ENCODE results near the gene PIEZO1.

The PIEZO1 gene

DNA sequence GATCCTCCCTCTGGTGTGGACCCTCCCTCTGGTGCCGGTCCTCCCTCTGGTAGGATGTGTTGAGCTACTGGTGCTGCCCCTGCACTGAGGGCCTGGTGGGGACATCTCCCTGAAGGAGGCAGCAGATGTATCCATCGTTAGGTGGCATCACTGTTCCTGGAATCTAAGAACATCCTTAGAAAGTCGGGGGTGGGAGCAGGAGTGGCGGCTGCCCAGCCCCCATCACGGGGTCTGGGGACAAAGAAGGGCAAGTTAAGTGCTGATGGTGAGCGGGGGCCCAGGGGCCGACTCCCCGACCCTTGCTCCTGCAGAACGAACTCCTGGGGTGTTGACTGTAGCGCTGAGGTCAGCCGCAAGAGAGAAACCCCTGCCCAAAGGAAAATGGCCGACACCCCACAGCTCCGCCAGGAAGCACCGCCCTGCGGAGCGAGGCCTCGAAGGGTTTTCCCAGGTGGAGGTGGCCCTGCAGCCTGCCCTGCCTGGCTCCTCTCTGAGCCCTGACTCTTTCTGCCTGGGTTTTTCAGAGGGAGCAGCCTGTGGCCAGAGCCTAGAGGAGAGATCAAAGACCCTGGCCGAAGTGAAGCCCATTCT is 73.2 kb downstream of the PIEZO1 start:
- H3K36me3 ChIP-seq (ENCODE audit: insufficient read depth, low read length) = peaks cover 25% of the 10 kb centered on the region
- no peak overlapping the region for H3K9ac ChIP-seq (ENCODE audit: low read depth, low read length)
- H3K4me1 ChIP-seq (ENCODE audit: insufficient read depth, low read length) = no peaks in the 10 kb centered on the region; the same call in 1 of the 2 replicates
- H3K27ac ChIP-seq (ENCODE audit: low read depth, low read length) = no peak overlapping the region
- H3K9me3 ChIP-seq (ENCODE audit: insufficient read depth, low read depth, low read length) = no peaks in the 10 kb centered on the region
- no peaks in the 10 kb centered on the region for H3K27me3 ChIP-seq (ENCODE audit: insufficient read depth, low read length)
- no peak overlapping the region for H3K4me3 ChIP-seq (ENCODE audit: low read length)
- 87% methylated on average over 17 of the region's 18 CpGs for WGBS

DNA sequence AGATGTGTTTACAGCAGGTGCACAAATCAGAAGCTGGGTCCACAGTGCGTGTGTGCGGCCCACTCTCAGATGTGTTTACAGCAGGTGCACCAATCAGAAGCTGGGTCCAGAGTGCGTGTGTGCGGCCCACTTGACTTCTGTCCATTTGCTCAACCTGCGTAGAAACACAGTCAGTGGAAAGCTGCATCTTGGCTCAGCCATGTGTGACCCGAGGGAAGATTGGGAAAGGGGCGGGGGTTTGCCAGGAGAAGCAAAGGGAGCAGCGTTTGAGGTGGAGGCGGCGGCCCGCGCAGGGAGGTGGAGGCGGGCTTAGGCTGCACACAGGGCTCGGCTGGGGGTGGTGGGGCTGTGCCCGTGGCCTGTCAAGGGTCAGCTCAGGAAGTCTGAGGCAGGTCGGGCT is 74.5 kb downstream of the PIEZO1 start:
- peaks cover under 1% of the 10 kb centered on the region; the same call in 1 of the 2 replicates for H3K4me1 ChIP-seq (ENCODE audit: insufficient read depth, low read length)
- WGBS = 86% methylated on average over 15 of the region's 16 CpGs

DNA sequence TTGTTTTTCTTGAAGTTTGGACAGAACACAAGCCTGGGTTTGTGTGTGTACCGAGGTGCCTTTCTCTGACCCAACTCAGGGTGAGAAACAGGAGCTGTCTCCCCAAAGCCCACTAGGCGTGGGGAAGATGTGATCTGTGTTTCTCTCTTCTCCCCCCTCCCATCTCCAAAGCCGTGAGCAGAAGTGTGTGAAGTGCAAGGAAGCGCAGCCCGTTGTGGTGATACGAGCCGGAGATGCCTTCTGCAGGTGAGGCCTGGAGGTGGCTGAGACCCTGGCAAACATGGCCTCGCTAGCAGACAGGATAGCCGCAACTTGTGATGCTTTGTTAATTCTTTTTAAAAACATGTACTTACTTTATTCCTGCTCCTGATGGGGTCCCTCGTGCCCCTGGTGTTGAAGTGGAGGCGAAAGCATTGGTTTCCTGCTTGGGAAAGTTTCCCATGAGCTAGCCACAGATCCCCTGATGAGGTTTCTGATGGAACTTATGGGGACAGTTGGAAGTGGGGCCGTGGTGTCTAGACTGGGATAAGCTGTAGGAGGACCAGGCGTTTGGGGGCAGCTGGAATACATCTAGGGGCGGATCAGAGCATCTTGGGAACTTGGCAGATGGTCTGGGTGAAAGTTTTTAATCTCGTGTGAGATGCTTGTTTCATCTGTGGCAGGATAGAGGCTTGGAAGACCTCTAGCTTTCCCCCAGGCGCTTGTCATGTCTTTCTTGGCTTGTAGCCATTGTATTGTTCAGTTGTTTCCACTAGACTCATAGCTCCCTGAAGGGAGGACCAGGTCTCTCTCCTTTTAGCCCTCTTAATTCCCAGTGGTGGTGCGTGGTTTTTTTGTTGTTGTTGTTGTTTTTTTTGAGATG is 77.8 kb downstream of the PIEZO1 start:
- Histone ChIP-seq H3K4me3 (ENCODE audit: low read length) (peak overlapping the region; percentile 90), H3K4me1 (ENCODE audit: insufficient read depth, low read length) (peaks cover 5% of the 10 kb centered on the region; the same call in 1 of the 2 replicates), H3K9me3 (ENCODE audit: insufficient read depth, low read depth, low read length) (no peaks in the 10 kb centered on the region), H3K9ac (ENCODE audit: low read depth, low read length) (peak overlapping the region; percentile 78), H3K36me3 (ENCODE audit: insufficient read depth, low read length) (no peaks in the 10 kb centered on the region), H3K27me3 (ENCODE audit: insufficient read depth, low read length) (no peaks in the 10 kb centered on the region), H3K27ac (ENCODE audit: low read depth, low read length) (no peak overlapping the region)
- 56% methylated on average over 16 of the region's 17 CpGs for WGBS

More for the DNA sequence above, 74.5 kb downstream of the PIEZO1 start:
- H3K4me3 ChIP-seq (ENCODE audit: low read length) = no peak overlapping the region
- H3K9ac ChIP-seq (ENCODE audit: low read depth, low read length) = no peak overlapping the region
- H3K27ac ChIP-seq (ENCODE audit: low read depth, low read length) = no peak overlapping the region
- no peaks in the 10 kb centered on the region for H3K27me3 ChIP-seq (ENCODE audit: insufficient read depth, low read length)
- no peaks in the 10 kb centered on the region for H3K9me3 ChIP-seq (ENCODE audit: insufficient read depth, low read depth, low read length)
- peaks cover 12% of the 10 kb centered on the region for H3K36me3 ChIP-seq (ENCODE audit: insufficient read depth, low read length)

DNA sequence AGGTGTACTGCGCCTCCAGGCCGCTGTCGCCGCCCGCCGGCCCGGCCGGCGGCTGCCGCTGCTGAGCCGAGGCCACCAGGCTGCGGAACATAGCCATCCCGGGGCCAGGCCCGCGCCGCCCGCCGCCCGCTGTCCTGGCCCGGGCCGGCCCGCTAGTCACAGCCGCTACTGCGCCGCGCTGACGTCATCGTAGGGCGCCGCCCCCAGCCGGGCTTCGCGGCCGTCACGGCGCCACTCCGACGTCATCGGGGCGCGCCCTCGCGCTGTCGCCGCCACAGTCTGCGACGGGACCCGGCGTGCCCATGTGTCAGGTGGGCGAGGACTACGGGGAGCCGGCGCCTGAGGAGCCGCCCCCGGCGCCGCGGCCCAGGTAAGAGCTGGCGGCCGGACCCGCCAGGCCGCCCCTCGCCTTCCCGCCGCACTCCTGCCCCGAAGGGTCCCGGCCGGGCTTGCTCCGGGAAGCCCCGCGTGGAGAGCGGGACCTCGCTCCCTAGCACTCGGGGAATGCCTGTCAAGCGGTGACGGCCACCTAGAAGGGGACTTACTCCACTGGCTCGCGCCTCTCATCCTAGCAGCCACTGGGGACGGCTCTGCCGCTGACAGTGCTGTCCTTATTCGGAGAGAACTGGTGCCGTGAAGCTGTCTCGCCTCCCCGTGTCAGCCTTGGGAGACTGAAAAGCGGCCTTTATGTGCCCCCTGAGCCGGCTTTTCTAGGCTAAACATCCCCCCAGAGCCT is 78.6 kb downstream of the PIEZO1 start, which contains the start of the genes CTU2 and RNF166:
CTU2 (plus strand) TSS at position 275 of the 736 bp plus-strand sequence; CDS start at position 303, 28 bp downstream.
RNF166 (minus strand) TSS at position 180 of the 736 bp plus-strand sequence; CDS start at position 97, 83 bp downstream.
- H3K36me3 ChIP-seq (ENCODE audit: insufficient read depth, low read length) = no peaks in the 10 kb centered on the region

DNA sequence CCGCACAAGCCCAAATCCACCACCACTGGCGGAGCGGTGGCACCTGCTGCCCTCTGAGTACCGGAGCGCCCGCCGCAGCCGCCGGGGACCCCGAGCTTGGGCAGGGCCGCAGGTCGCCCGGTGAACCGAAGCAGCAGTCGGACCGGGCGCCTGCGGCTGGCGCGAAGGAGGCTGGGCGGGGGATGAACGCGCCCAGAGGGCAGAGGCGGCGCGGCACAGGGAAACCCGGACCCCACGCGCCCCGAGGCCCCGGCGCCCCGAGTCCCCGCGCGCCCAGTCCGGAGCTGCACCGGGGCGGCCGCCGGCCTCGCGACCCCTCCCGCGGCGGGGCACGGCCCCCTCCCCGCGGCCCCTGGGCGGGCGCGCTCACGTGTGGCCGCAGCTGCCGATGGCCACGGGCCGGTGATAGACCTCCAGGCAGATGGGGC is 79.2 kb downstream of the PIEZO1 start:
- WGBS = 1% methylated on average over 57 of the region's 57 CpGs
- H3K27ac ChIP-seq (ENCODE audit: low read depth, low read length) = no peak overlapping the region; the same call in 1 of the 2 replicates
- H3K36me3 ChIP-seq (ENCODE audit: insufficient read depth, low read length) = no peaks in the 10 kb centered on the region
- H3K4me1 ChIP-seq (ENCODE audit: insufficient read depth, low read length) = peaks cover 5% of the 10 kb centered on the region; the same call in 1 of the 2 replicates
- H3K27me3 ChIP-seq (ENCODE audit: insufficient read depth, low read length) = no peaks in the 10 kb centered on the region
- H3K9ac ChIP-seq (ENCODE audit: low read depth, low read length) = peak overlapping the region; percentile 78
- H3K4me3 ChIP-seq (ENCODE audit: low read length) = peak overlapping the region; percentile 90
- H3K9me3 ChIP-seq (ENCODE audit: insufficient read depth, low read depth, low read length) = no peaks in the 10 kb centered on the region

More for the DNA sequence above, 78.6 kb downstream of the PIEZO1 start, which contains the start of the genes CTU2 and RNF166:
- under 1% methylated on average over 86 of the region's 86 CpGs for WGBS
- Histone ChIP-seq H3K4me1 (ENCODE audit: insufficient read depth, low read length) (peaks cover 5% of the 10 kb centered on the region; the same call in 1 of the 2 replicates), H3K4me3 (ENCODE audit: low read length) (peak within 1 kb of the TSS; percentile 90), H3K27ac (ENCODE audit: low read depth, low read length) (no peak within 1 kb of the TSS; the same call in 1 of the 2 replicates), H3K27me3 (ENCODE audit: insufficient read depth, low read length) (no peaks in the 10 kb centered on the region), H3K9ac (ENCODE audit: low read depth, low read length) (peak within 1 kb of the TSS; percentile 78), H3K9me3 (ENCODE audit: insufficient read depth, low read depth, low read length) (no peaks in the 10 kb centered on the region)

DNA sequence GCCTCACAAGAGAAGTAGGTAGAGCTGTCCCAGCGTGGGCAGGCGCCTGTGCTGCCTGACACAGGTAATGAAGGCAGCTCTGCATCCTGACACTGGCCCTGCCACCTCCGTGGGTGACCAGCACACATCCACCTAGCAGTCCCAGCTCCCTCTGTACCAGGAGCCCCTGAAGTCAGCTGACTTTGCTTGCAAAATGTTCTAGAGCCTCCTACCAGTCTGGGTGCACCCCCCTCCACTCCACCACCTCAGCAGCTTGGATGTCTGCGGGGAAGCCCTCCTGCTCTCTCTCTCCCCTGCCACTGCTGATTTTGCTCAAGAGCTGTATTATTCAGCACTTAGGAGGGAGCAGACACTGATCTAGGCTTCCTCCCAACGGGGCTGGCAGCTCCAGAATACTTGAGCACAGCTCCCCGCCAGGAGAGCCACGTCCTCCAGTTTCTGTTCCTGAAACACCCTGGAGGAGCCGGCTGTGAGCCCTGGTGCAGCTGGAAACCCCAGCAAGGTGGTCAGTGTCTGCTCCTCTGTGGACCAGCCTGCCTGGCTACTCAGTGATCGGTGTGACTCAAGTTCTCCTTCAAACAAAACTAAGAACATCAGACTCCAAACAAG is 79.8 kb downstream of the PIEZO1 start:
- H3K4me1 ChIP-seq (ENCODE audit: insufficient read depth, low read length) = peaks cover 5% of the 10 kb centered on the region; the same call in 1 of the 2 replicates
- H3K27me3 ChIP-seq (ENCODE audit: insufficient read depth, low read length) = no peaks in the 10 kb centered on the region
- no peak overlapping the region for H3K27ac ChIP-seq (ENCODE audit: low read depth, low read length)
- WGBS = 54% methylated on average over 9 of the region's 9 CpGs
- no peaks in the 10 kb centered on the region for H3K36me3 ChIP-seq (ENCODE audit: insufficient read depth, low read length)
- peak overlapping the region; percentile 78 for H3K9ac ChIP-seq (ENCODE audit: low read depth, low read length)
- H3K9me3 ChIP-seq (ENCODE audit: insufficient read depth, low read depth, low read length) = no peaks in the 10 kb centered on the region
- H3K4me3 ChIP-seq (ENCODE audit: low read length) = peak overlapping the region; percentile 90

DNA sequence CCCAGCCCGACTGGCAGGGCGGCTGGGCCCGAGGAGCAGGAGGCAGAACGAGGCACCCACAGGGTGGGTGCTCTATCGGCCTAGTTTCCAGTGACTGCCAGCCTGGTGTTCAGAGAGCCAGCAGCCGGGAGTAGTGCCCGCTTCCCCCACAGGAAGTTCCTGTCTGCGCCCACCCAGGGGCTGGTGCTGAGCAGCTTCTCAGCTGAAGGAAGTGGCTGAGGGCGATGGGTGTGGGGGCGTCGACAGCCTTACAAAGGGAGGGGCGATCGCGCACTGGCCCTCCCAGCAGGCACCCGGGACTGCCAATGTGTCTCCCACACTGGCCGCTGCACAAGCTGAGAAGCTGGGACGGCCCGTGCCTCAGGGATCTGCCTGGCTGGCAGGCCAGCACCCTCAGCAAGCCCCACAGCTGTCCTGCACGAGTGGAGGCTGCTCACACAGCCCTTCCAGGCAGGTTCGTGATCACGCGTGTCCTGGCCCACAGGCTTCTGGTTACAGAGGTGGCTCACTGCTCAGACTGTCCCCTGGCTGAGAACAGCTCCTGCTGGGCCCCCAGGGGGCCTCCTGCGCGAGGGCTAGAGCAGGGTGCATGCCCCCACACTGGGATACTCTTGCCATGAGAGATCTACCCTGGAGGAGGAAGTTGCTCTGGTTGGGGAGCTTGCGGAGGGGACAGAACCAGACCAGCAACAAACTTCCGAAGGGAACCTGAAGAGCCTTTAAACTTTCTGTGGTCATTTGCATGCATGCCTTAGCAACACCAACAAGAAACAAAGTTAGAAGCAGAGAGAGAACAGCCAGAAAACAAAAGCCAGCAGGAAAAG is 81.3 kb downstream of the PIEZO1 start:
- Histone ChIP-seq H3K9me3 (ENCODE audit: insufficient read depth, low read depth, low read length) (no peaks in the 10 kb centered on the region), H3K27ac (ENCODE audit: low read depth, low read length) (no peak overlapping the region), H3K4me3 (ENCODE audit: low read length) (no peak overlapping the region), H3K27me3 (ENCODE audit: insufficient read depth, low read length) (no peaks in the 10 kb centered on the region), H3K9ac (ENCODE audit: low read depth, low read length) (no peak overlapping the region), H3K36me3 (ENCODE audit: insufficient read depth, low read length) (peaks cover 4% of the 10 kb centered on the region; the same call in 1 of the 2 replicates), H3K4me1 (ENCODE audit: insufficient read depth, low read length) (peaks cover 5% of the 10 kb centered on the region; the same call in 1 of the 2 replicates)
- 89% methylated on average over 26 of the region's 26 CpGs for WGBS

DNA sequence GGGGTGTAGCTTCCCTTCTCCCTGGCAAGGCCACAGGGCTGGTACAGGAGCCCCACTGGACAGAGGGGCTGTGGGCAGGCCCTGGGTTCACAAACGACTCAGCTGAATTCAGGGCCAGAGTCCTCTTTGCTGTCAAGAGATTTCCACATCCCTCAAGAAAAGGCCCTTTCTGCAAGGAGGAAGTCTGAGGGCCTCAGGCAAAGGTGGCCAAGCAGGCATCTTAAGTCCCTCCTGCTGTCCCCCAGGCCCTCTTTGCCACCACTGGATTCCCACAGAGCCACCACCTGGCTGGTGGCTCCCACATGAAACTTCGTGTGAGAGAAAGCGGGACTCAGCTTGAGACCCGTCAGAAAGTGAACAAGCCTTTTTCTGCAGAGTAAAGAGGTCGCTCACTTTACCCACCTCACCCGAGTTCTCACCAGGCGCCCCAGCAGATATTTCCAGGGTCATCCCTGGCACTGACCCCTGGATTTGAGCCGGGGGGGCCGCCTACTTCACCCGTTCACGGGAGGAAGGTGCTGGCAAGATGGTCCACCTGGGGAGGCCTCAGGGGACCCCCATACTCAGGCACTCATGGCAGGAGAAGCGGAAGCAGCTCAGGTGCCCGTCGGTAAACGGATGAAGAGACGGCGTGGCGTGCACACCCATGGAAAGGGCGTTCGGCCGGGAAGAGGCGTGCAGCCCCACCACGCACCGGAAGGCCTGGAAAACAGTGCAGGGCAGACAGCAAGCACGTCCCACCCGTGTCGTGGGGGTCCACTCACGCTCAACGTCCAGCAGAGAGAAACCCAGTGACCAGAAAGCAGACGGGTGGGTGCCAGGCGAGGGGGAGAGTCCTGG is 82.4 kb downstream of the PIEZO1 start:
- Histone ChIP-seq H3K4me3 (ENCODE audit: low read length) (no peak overlapping the region), H3K36me3 (ENCODE audit: insufficient read depth, low read length) (peaks cover 14% of the 10 kb centered on the region), H3K4me1 (ENCODE audit: insufficient read depth, low read length) (peaks cover 5% of the 10 kb centered on the region; the same call in 1 of the 2 replicates)

DNA sequence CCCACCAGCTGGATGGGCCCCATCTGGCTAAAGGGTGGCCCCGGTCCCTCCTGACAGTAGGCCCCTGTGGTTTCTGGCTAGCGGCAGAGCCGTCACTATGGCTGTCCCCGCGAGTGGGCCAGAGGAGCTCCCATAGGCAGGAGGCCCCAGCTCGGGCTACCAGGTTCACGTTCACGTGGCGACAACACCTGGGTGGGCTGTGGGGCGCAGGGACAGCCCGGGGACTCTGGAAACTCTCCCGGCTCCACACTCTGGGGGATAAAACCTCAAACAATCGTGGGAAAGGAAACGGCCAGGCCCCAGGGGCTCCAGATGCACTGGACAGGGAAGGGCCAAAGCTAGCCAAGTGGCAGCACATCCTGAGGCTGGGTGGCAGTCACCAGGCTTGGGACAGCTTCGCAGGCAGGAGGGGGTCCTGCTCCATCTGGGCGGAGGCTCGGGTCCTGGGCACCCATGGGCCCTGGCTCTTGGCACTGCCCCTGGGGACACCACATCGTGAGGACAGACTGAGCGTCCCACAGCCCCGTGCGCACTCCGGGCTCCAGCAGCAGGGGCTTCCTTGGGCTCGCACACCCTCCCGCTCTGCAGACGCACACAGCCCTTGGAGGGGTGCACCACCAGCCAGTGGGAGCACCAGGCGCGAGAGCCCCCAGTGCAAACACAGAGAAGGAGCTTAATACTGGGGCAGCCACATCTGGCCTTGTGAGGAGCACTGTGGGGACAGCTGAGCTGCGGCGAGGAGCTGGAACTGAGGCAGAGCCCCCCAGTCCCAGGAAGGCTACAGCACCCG is 83.2 kb downstream of the PIEZO1 start:
- Histone ChIP-seq H3K27me3 (ENCODE audit: insufficient read depth, low read length) (no peaks in the 10 kb centered on the region), H3K9me3 (ENCODE audit: insufficient read depth, low read depth, low read length) (no peaks in the 10 kb centered on the region), H3K4me1 (ENCODE audit: insufficient read depth, low read length) (0 out of 2 replicates have a peak, but pooled peaks cover 5% of the 10 kb centered on the region), H3K9ac (ENCODE audit: low read depth, low read length) (no peak overlapping the region), H3K27ac (ENCODE audit: low read depth, low read length) (no peak overlapping the region), H3K4me3 (ENCODE audit: low read length) (no peak overlapping the region), H3K36me3 (ENCODE audit: insufficient read depth, low read length) (peaks cover 22% of the 10 kb centered on the region)
- 94% methylated on average over 30 of the region's 30 CpGs for WGBS

More for the DNA sequence above, 82.4 kb downstream of the PIEZO1 start:
- no peaks in the 10 kb centered on the region for H3K27me3 ChIP-seq (ENCODE audit: insufficient read depth, low read length)
- H3K9ac ChIP-seq (ENCODE audit: low read depth, low read length) = no peak overlapping the region
- H3K9me3 ChIP-seq (ENCODE audit: insufficient read depth, low read depth, low read length) = no peaks in the 10 kb centered on the region
- H3K27ac ChIP-seq (ENCODE audit: low read depth, low read length) = no peak overlapping the region
- WGBS = 93% methylated on average over 31 of the region's 31 CpGs

All from HUES64 (cell line).